HCT116 (cell line): ENCODE results near the gene TMEM239. TPM values are rescaled to one million over a fixed set of nuclear protein-coding genes. Genes with fewer than 3 reads are reported as not detected.

ENCODE experiments used
- ATAC-seq: fragments of 200-7000 bp; cut with Tn5 transposase; 2 replicates; pipeline ENCODE4 v1.9.1; 2020; ENCODE audit warnings: mild to moderate bottlenecking, moderate library complexity
- BruUV-seq: library from RNA; stranded (reverse); fragments of 400-500 nt; replicated peaks from 2 replicates; lab custom pipeline; 2021; lab: Mats Ljungman, UMichigan
- CTCF ChIA-PET: fragments of 300-600 bp; sonication (Branson Sonifier 250); formaldehyde crosslinking; loops from one replicate; lab custom pipeline; 2021; ENCODE audit warnings: antibody characterized with exemption; lab: Charles Lee
- POLR2A ChIA-PET: fragments of 300-600, 350-600 bp; sonication (Branson Sonifier 250); formaldehyde crosslinking; loops from one replicate; lab custom pipeline; 2021; ENCODE audit warnings: antibody characterized with exemption; lab: Charles Lee
- RAD21 ChIA-PET, 2 experiments: fragments of 300-600 bp; sonication (Branson Sonifier 250); formaldehyde crosslinking; loops; one replicate each; lab custom pipeline; 2023; ENCODE audit warnings: low total read pairs in 2 of 2; ENCODE audit not compliant: uncharacterized antibody in 2 of 2, unreplicated experiment in 2 of 2, low non-redundant PET in 1 of 2; lab: Charles Lee
- DNase-seq: peaks from one replicate; pipeline ENCODE4 v3.0.0-alpha.2; 2010; ENCODE audit warnings: low read depth, low spot score
- H2AFZ ChIP-seq: fragments of 200-600 bp; shearing (Covaris generic), sonication (generic); 2 replicates; pipeline ENCODE4 v1.6.1; 2017; ENCODE audit warnings: low read depth, mixed run types, mixed read lengths, antibody characterized with exemption, low read length; ENCODE audit not compliant: poor library complexity, severe bottlenecking
- H3K27ac ChIP-seq: 2 replicates; pipeline ENCODE4 v1.5.1; 2012; ENCODE audit warnings: low read depth, low read length
- H3K27me3 ChIP-seq: fragments of 200-600 bp; sonication (generic); 2 replicates; pipeline ENCODE4 v1.6.1; 2016; ENCODE audit warnings: mixed run types, low read length, mixed read lengths; ENCODE audit not compliant: insufficient read depth
- H3K36me3 ChIP-seq, 2 experiments: fragments of 200-500 bp in 1 of 2; fragments of 200-600 bp in 1 of 2; sonication (Bioruptor generic) in 1 of 2; sonication (generic) in 1 of 2; 2 replicates each; pipeline versions ENCODE4 v1.5.1 to v1.6.1; 2014 to 2016; ENCODE audit warnings: low read length in 2 of 2, inconsistent platforms in 1 of 2, mixed read lengths in 1 of 2, mixed run types in 1 of 2; ENCODE audit not compliant: insufficient read depth in 2 of 2, control insufficient read depth in 1 of 2
- H3K4me1 ChIP-seq, 2 experiments: fragments of 200-600 bp in 1 of 2; sonication (generic) in 1 of 2; 2 replicates each; pipeline versions ENCODE4 v1.5.1 to v1.6.1; 2012 to 2017; ENCODE audit warnings: low read length in 2 of 2, inconsistent platforms in 1 of 2, mild to moderate bottlenecking in 1 of 2, mixed read lengths in 1 of 2, mixed run types in 1 of 2, moderate library complexity in 1 of 2; ENCODE audit not compliant: insufficient read depth in 2 of 2, control insufficient read depth in 1 of 2
- H3K4me2 ChIP-seq: fragments of 200-600 bp; sonication (generic); 2 replicates; pipeline ENCODE4 v1.6.1; 2017; ENCODE audit warnings: mixed run types, low read length, mixed read lengths
- H3K4me3 ChIP-seq, 2 experiments: fragments of 200-600 bp in 1 of 2; sonication (generic) in 1 of 2; replicated peaks in 1 of 2; 2 replicates each; pipeline ENCODE4 v1.5.1; 2011 to 2016; ENCODE audit warnings: low read length in 2 of 2, control low read depth in 1 of 2, low read depth in 1 of 2, mild to moderate bottlenecking in 1 of 2, mixed read lengths in 1 of 2, mixed run types in 1 of 2
- H3K79me2 ChIP-seq: fragments of 200-600 bp; sonication (generic); 2 replicates; pipeline ENCODE4 v1.6.1; 2017; ENCODE audit warnings: mild to moderate bottlenecking, mixed run types, low read length, moderate library complexity, mixed read lengths; ENCODE audit not compliant: insufficient read depth
- H3K9ac ChIP-seq: fragments of 200-600 bp; sonication (generic); 2 replicates; pipeline ENCODE4 v1.6.1; 2016; ENCODE audit warnings: low read length, mixed read lengths
- H3K9me2 ChIP-seq: fragments of 200-600 bp; sonication (generic), shearing (Covaris generic); 2 replicates; pipeline ENCODE4 v1.6.1; 2017; ENCODE audit warnings: mixed run types, mild to moderate bottlenecking, moderate library complexity; ENCODE audit not compliant: insufficient read depth
- H3K9me3 ChIP-seq, 2 experiments: fragments of 200-500 bp in 1 of 2; fragments of 200-600 bp in 1 of 2; sonication (Bioruptor generic) in 1 of 2; sonication (generic) in 1 of 2; 2 replicates each; pipeline ENCODE4 v1.6.1; 2014 to 2017; ENCODE audit warnings: low read length in 2 of 2, mixed read lengths in 2 of 2, inconsistent platforms in 1 of 2, low read depth in 1 of 2, mild to moderate bottlenecking in 1 of 2, mixed run types in 1 of 2, moderate library complexity in 1 of 2; ENCODE audit not compliant: control insufficient read depth in 1 of 2, insufficient read depth in 1 of 2
- H4K20me1 ChIP-seq: fragments of 200-600 bp; sonication (generic), shearing (Covaris generic); 2 replicates; pipeline ENCODE4 v1.6.1; 2017; ENCODE audit warnings: mixed run types, mild to moderate bottlenecking, moderate library complexity; ENCODE audit not compliant: insufficient read depth
- CEBPB ChIP-seq: IDR thresholded peaks from 2 replicates; pipeline ENCODE4 v1.6.1; 2012; ENCODE audit warnings: low read depth
- EGR1 ChIP-seq: IDR thresholded peaks from 2 replicates; pipeline ENCODE4 v1.6.1; 2012; ENCODE audit warnings: low read depth
- ELF1 ChIP-seq: IDR thresholded peaks from 2 replicates; pipeline ENCODE4 v1.6.1; 2012; ENCODE audit warnings: low read depth, borderline replicate concordance
- EZH2 ChIP-seq: fragments of 200-600 bp; sonication (generic); IDR thresholded peaks from 2 replicates; pipeline ENCODE4 v1.6.1; 2017; ENCODE audit warnings: antibody characterized with exemption, mixed run types
- EZH2phosphoT487 ChIP-seq: fragments of 200-600 bp; IDR thresholded peaks from 2 replicates; pipeline ENCODE4 v1.6.1; 2018; ENCODE audit warnings: antibody characterized with exemption, borderline replicate concordance
- FOSL1 ChIP-seq: IDR thresholded peaks from 2 replicates; pipeline ENCODE4 v1.6.1; 2012; ENCODE audit warnings: low read depth
- JUND ChIP-seq: IDR thresholded peaks from 2 replicates; pipeline ENCODE4 v1.6.1; 2012
- MAX ChIP-seq: IDR thresholded peaks from 2 replicates; pipeline ENCODE4 v1.6.1; 2012
- POLR2A ChIP-seq: IDR thresholded peaks from 2 replicates; pipeline ENCODE4 v1.7.0; 2011; ENCODE audit warnings: borderline replicate concordance; ENCODE audit not compliant: insufficient read depth, insufficient read length; ENCODE audit errors: extremely low read depth
- POLR2AphosphoS5 ChIP-seq: IDR thresholded peaks from 2 replicates; pipeline ENCODE4 v1.6.1; 2011; ENCODE audit warnings: mild to moderate bottlenecking, low read depth, low read length, moderate library complexity
- RAD21 ChIP-seq: IDR thresholded peaks from 2 replicates; pipeline ENCODE4 v1.6.1; 2012; ENCODE audit warnings: low read depth, mild to moderate bottlenecking
- REST ChIP-seq: IDR thresholded peaks from 2 replicates; pipeline ENCODE4 v1.6.1; 2012; ENCODE audit warnings: low read depth
- SIN3A ChIP-seq: IDR thresholded peaks from 2 replicates; pipeline ENCODE4 v1.6.1; 2012; ENCODE audit warnings: low read depth
- SP1 ChIP-seq: IDR thresholded peaks from 2 replicates; pipeline ENCODE4 v1.6.1; 2012; ENCODE audit warnings: low read depth
- YY1 ChIP-seq: IDR thresholded peaks from 2 replicates; pipeline ENCODE4 v1.6.1; 2011; ENCODE audit warnings: low read length, low read depth, moderate library complexity, mild to moderate bottlenecking; ENCODE audit not compliant: insufficient replicate concordance; ENCODE audit errors: extremely low read depth
- ZFX ChIP-seq: fragments of 450-650 bp; IDR thresholded peaks from 2 replicates; pipeline ENCODE4 v1.6.1; 2017
- ZNF274 ChIP-seq: fragments of 200-500 bp; sonication (Bioruptor generic); IDR thresholded peaks from 2 replicates; pipeline ENCODE4 v1.6.1; 2014; ENCODE audit warnings: mild to moderate bottlenecking, low read depth, low read length, inconsistent platforms
- intact Hi-C: fragments of 100-400 bp; cut with micrococcal nuclease; formaldehyde crosslinking; loops from 2 replicates; pipeline ENCODE4 v1.10.0; 2022
- total RNA-seq: library from RNA; stranded (reverse); gene quantifications from one replicate; pipeline ENCODE4 v1.2.1, GENCODE V29; 2021; ENCODE audit not compliant: unreplicated experiment
- TF ChIP-seq, protein P1 (sequence below): IDR thresholded peaks from 2 replicates; pipeline ENCODE4 v1.6.1; 2012

Gene TMEM239
- total RNA-seq, 1 experiment from 2014 or later, result not detected

DNA sequence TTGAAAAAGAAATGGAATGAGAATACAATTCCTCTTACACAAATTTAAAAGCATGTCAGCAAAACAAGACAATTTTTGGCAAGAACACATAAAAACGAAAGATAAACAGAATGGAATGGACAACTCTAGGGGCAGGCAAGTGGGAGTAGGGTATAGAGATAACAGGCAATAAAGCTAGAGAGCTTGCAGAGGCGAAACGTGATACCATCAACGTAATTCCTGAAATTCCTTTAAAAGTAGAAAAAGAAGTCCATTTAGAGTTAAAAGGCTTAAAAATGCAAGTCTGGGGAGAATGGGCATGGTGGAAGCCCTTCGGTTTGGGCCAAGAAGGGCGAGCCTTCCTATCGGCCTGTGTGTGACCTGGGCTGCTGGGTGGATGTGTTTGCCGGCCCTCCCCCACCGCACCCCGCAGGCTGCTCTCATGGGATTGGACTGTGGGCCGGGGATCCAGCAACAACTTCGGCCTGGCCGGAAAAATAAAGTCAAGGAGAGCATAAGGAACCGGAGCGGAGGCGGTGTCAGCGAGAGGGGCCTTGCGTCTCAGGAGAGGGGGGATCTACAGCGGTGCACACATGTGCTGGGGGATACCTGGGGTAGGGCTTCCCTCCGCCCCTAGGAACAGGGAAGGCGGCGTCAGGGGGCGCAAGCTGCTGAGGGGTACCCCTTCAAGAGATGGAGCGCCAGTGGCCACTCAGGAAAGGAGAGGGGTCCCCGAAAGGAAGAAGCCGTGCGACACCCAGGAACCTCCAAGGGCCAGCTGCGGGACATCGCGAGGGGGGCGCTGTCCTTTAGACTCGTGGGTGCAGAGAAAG lies 4.1 kb downstream of the TMEM239 start:
- no peaks in the 10 kb centered on the region for H3K9me3 ChIP-seq
- ChIA-PET CTCF (no interaction called here), RAD21 (no interaction called here), POLR2A (no interaction called here)
- no peaks in the 10 kb centered on the region for H4K20me1 ChIP-seq
- no peaks in the 10 kb centered on the region for H3K36me3 ChIP-seq
- no peak overlapping the region for H3K4me3 ChIP-seq
- DNase-seq (no peak), ATAC-seq (no peak)
- no TSS peak for BruUV-seq
- H3K27me3 ChIP-seq, result peaks cover 3% of the 10 kb centered on the region; the same call in 1 of the 2 replicates
- H2AFZ ChIP-seq, result no peak overlapping the region
- TF ChIP-seq MAX (no peak), EZH2phosphoT487 (no peak), SP1 (no peak), RAD21 (no peak), REST (no peak), ZFX (no peak), ZNF274 (no peak), FOSL1 (no peak), POLR2AphosphoS5 (no peak), EZH2 (no peak), SIN3A (no peak), JUND (no peak), CEBPB (no peak), EGR1 (no peak), POLR2A (no peak), YY1 (no peak), ELF1 (no peak)
- TF ChIP-seq, protein P1, sequence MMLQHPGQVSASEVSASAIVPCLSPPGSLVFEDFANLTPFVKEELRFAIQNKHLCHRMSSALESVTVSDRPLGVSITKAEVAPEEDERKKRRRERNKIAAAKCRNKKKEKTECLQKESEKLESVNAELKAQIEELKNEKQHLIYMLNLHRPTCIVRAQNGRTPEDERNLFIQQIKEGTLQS, result no peak
- no peak overlapping the region for H3K27ac ChIP-seq
- H3K4me1 ChIP-seq, result peaks cover 3 to 7% of the 10 kb centered on the region in 2 experiments; a peak in 3 of 4 replicates
- H3K4me2 ChIP-seq, result no peak overlapping the region
- no peak overlapping the region for H3K9ac ChIP-seq
- no peaks in the 10 kb centered on the region for H3K79me2 ChIP-seq
- H3K9me2 ChIP-seq, result no peaks in the 10 kb centered on the region
- intact Hi-C loops, result no loop called here
